HEK293 (cell line): ENCODE measurements around the gene ECHDC1.

Source experiments
- CTCF ChIA-PET: fragments of 350-600 bp; formaldehyde crosslinking; extraction: SDS; loops from one replicate; lab custom pipeline; 2021; ENCODE audit warnings: antibody characterized with exemption; lab: Yijun Ruan, JAX
- POLR2A ChIA-PET: fragments of 300-600 bp; formaldehyde crosslinking; extraction: SDS; loops from one replicate; lab custom pipeline; 2020; ENCODE audit warnings: antibody characterized with exemption, inconsistent platforms; lab: Yijun Ruan, JAX
- H3K27ac ChIP-seq: fragments of 200-500 bp; sonication (Bioruptor generic); 2 replicates; pipeline ENCODE4 v1.5.1; 2014; ENCODE audit warnings: low read depth, low read length, control low read depth, inconsistent platforms; ENCODE audit errors: extremely low read depth
- H3K36me3 ChIP-seq, 2 experiments: fragments of 200-500 bp in 1 of 2; sonication (Bioruptor generic) in 1 of 2; 1 replicate in 1 of 2; 2 replicates in 1 of 2; pipeline ENCODE4 v1.5.1; 2014 to 2017; ENCODE audit warnings: inconsistent platforms in 2 of 2, low read length in 2 of 2; ENCODE audit not compliant: control insufficient read depth in 2 of 2, insufficient read depth in 1 of 2
- H3K4me1 ChIP-seq: fragments of 200-500 bp; sonication (Bioruptor generic); 2 replicates; pipeline ENCODE4 v1.5.1; 2014; ENCODE audit warnings: mild to moderate bottlenecking, low read length, inconsistent platforms; ENCODE audit not compliant: control insufficient read depth, insufficient read depth
- H3K4me3 ChIP-seq: 2 replicates; pipeline ENCODE4 v1.5.1; 2011; ENCODE audit warnings: low read depth, mild to moderate bottlenecking, control low read depth, low read length, moderate library complexity
- H3K9me3 ChIP-seq: fragments of 200-500 bp; sonication (Bioruptor generic); 2 replicates; pipeline ENCODE4 v1.5.1; 2014; ENCODE audit warnings: low read depth, low read length, inconsistent platforms; ENCODE audit not compliant: control insufficient read depth, insufficient read depth
- PRDM1 ChIP-seq: fragments of 450-650 bp; formaldehyde crosslinking; IDR thresholded peaks from 2 replicates; pipeline ENCODE4; 2016; ENCODE audit warnings: missing biosample characterization, missing genetic modification characterization
- TSHZ1 ChIP-seq: fragments of 450-650 bp; formaldehyde crosslinking; IDR thresholded peaks from 2 replicates; pipeline ENCODE4 v1.5.1; 2016; ENCODE audit warnings: missing biosample characterization, missing genetic modification characterization, borderline replicate concordance
- WT1 ChIP-seq: fragments of 450-650 bp; formaldehyde crosslinking; IDR thresholded peaks from 2 replicates; pipeline ENCODE4 v1.5.1; 2016; ENCODE audit warnings: missing biosample characterization, missing genetic modification characterization
- ZBTB20 ChIP-seq: fragments of 450-650 bp; formaldehyde crosslinking; IDR thresholded peaks from 2 replicates; pipeline ENCODE4 v1.5.1; 2016; ENCODE audit warnings: missing biosample characterization, missing genetic modification characterization
- ZNF114 ChIP-seq: fragments of 450-650 bp; formaldehyde crosslinking; IDR thresholded peaks from 2 replicates; pipeline ENCODE4 v1.5.0; 2017; ENCODE audit warnings: missing biosample characterization, missing genetic modification characterization
- ZNF138 ChIP-seq: fragments of 450-650 bp; formaldehyde crosslinking; IDR thresholded peaks from 2 replicates; pipeline ENCODE4 v1.5.1; 2016; ENCODE audit warnings: missing biosample characterization, missing genetic modification characterization, borderline replicate concordance
- ZNF175 ChIP-seq: fragments of 450-650 bp; formaldehyde crosslinking; IDR thresholded peaks from 2 replicates; pipeline ENCODE4 v1.5.1; 2016; ENCODE audit warnings: missing biosample characterization, missing genetic modification characterization
- ZNF26 ChIP-seq: fragments of 450-650 bp; formaldehyde crosslinking; IDR thresholded peaks from 2 replicates; pipeline ENCODE4 v1.5.1; 2016; ENCODE audit warnings: missing biosample characterization, missing genetic modification characterization
- ZNF335 ChIP-seq: fragments of 450-650 bp; formaldehyde crosslinking; conservative IDR thresholded peaks from 2 replicates; pipeline ENCODE4 v1.5.1; 2016; ENCODE audit warnings: missing biosample characterization, missing genetic modification characterization
- ZNF596 ChIP-seq: fragments of 450-650 bp; IDR thresholded peaks from 2 replicates; pipeline ENCODE4 v1.5.0; 2018; ENCODE audit warnings: missing biosample characterization, mild to moderate bottlenecking, missing genetic modification characterization, moderate library complexity
- ZNF621 ChIP-seq: fragments of 450-650 bp; formaldehyde crosslinking; IDR thresholded peaks from 2 replicates; pipeline ENCODE4 v1.5.1; 2017; ENCODE audit warnings: missing biosample characterization, missing genetic modification characterization
- TF ChIP-seq, protein P1 (sequence below): fragments of 450-650 bp; formaldehyde crosslinking; IDR thresholded peaks from 2 replicates; pipeline ENCODE4 v1.5.1; 2016; ENCODE audit warnings: missing biosample characterization, missing genetic modification characterization
- TF ChIP-seq, protein P2 (sequence below): fragments of 450-650 bp; IDR thresholded peaks from 2 replicates; pipeline ENCODE4 v1.5.1; 2018; ENCODE audit warnings: missing biosample characterization, missing genetic modification characterization
- TF ChIP-seq, protein P3 (sequence below): fragments of 450-650 bp; formaldehyde crosslinking; IDR thresholded peaks from 2 replicates; pipeline ENCODE4 v1.5.1; 2016; ENCODE audit warnings: missing biosample characterization, missing genetic modification characterization

Gene ECHDC1

DNA sequence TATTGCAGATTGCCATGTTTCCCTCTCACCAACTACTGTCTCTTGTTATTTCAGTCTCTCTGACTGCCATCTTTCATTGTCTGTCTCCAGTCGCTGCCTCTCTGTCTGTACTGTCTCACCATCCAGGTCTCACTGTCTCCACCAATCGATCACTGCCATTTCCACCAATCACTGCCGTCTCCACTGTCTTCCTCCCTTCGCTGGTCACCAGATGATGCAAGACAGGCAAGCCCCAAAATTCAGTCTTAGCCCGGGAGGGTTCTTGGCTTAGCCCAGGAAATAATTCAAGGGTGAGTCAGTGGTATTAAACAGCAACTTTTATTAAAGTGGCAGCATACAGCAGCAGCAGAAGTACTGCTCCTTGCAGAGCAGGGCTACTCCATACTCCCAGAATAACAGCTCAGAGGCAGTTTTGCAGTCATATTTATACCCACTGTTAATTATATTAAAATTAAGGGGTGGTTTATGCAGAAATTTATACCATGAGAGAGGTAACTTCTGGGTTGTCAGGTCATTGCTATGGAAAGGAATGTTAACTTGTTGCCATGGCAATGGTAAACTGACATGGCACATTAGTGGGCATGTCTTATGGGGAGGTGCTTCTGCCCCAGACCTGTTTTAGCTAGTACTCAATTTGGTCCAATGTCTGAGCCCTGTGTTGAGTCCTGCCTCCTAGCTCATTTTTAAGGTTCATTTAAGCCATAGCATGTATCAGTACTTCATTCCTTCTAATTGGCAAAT, 23.0 kb upstream of the ECHDC1 start:
- ChIA-PET CTCF (interaction anchor here (0.9 to 1.0 kb wide), 2 partner anchors 18 to 150 kb away, joined by 3 read pairs; no protein-coding TSS in a partner anchor), POLR2A (interaction anchor here (0.8 kb wide), 1 partner anchor 99 kb away, joined by 3 read pairs; the partner anchor contains the start of gene RNF146)
- peak; percentile 61; the same call in 1 of the 2 replicates for TF ChIP-seq ZNF26 (tag by site-specific recombination)
- 0 out of 2 replicates have a peak, but pooled peaks have one; percentile 13 for TF ChIP-seq ZBTB20 (tag by site-specific recombination)
- TF ChIP-seq, protein P1, sequence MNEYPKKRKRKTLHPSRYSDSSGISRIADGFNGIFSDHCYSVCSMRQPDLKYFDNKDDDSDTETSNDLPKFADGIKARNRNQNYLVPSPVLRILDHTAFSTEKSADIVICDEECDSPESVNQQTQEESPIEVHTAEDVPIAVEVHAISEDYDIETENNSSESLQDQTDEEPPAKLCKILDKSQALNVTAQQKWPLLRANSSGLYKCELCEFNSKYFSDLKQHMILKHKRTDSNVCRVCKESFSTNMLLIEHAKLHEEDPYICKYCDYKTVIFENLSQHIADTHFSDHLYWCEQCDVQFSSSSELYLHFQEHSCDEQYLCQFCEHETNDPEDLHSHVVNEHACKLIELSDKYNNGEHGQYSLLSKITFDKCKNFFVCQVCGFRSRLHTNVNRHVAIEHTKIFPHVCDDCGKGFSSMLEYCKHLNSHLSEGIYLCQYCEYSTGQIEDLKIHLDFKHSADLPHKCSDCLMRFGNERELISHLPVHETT (tag by site-specific recombination): no peak
- TF ChIP-seq ZNF175: no peak
- TF ChIP-seq PRDM1 (tag by site-specific recombination): 0 out of 2 replicates have a peak, but pooled peaks have one; percentile 21
- no peak for TF ChIP-seq ZNF596 (tag by site-specific recombination)
- TF ChIP-seq ZNF138 (tag by site-specific recombination): no peak
- 0 out of 2 replicates have a peak, but pooled peaks have one; percentile 24 for TF ChIP-seq ZNF335 (tag by site-specific recombination)
- no peak for TF ChIP-seq ZNF621 (tag by site-specific recombination)
- no peak for TF ChIP-seq WT1 (tag by site-specific recombination)
- no peak for TF ChIP-seq TSHZ1 (tag by site-specific recombination)
- TF ChIP-seq, protein P2, sequence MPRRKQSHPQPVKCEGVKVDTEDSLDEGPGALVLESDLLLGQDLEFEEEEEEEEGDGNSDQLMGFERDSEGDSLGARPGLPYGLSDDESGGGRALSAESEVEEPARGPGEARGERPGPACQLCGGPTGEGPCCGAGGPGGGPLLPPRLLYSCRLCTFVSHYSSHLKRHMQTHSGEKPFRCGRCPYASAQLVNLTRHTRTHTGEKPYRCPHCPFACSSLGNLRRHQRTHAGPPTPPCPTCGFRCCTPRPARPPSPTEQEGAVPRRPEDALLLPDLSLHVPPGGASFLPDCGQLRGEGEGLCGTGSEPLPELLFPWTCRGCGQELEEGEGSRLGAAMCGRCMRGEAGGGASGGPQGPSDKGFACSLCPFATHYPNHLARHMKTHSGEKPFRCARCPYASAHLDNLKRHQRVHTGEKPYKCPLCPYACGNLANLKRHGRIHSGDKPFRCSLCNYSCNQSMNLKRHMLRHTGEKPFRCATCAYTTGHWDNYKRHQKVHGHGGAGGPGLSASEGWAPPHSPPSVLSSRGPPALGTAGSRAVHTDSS: no peak
- Histone ChIP-seq H3K4me1 (no peaks in the 10 kb centered on the region), H3K27ac (no peak overlapping the region), H3K36me3 (no peaks in the 10 kb centered on the region), H3K4me3 (no peak overlapping the region), H3K9me3 (no peaks in the 10 kb centered on the region)

DNA sequence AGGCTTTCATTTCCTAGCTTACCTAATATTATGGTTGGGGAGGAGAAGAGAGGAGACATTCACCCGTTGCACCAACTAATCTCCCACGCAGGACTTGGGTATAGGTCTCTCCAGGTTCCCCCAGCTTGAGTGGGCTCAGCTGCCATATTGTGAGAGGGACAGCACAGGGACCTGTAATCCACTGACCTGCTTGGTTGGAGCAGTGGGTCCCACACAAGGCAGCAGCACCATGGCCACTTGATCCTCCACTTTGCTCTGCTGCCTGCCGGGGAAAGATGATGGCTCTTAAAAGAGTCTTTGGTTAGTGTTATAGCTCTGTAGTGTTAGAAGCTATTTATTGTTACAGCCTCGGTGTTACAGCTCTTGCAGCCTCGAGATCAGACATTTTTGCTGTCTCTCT, 22.5 kb upstream of the ECHDC1 start:
- no peaks in the 10 kb centered on the region for H3K4me1 ChIP-seq
- TF ChIP-seq, protein P3, sequence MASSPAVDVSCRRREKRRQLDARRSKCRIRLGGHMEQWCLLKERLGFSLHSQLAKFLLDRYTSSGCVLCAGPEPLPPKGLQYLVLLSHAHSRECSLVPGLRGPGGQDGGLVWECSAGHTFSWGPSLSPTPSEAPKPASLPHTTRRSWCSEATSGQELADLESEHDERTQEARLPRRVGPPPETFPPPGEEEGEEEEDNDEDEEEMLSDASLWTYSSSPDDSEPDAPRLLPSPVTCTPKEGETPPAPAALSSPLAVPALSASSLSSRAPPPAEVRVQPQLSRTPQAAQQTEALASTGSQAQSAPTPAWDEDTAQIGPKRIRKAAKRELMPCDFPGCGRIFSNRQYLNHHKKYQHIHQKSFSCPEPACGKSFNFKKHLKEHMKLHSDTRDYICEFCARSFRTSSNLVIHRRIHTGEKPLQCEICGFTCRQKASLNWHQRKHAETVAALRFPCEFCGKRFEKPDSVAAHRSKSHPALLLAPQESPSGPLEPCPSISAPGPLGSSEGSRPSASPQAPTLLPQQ: 0 out of 2 replicates have a peak, but pooled peaks have one; percentile 26
- no peak for TF ChIP-seq ZNF114 (tag by site-specific recombination)
- no peaks in the 10 kb centered on the region for H3K9me3 ChIP-seq
- POLR2A ChIA-PET: interaction anchor here (0.8 kb wide), 1 partner anchor 99 kb away, joined by 3 read pairs; the partner anchor contains the start of gene RNF146
- H3K36me3 ChIP-seq: no peaks in the 10 kb centered on the region
- CTCF ChIA-PET: no interaction called here
- H3K27ac ChIP-seq: no peak overlapping the region
- no peak overlapping the region for H3K4me3 ChIP-seq
